Duodenal mucosa (tissue), 2 donors: ENCODE measurements around the gene AAK1.

Experiments
- H3K27ac ChIP-seq: one replicate; pipeline ENCODE4 v1.7.0; 2013; ENCODE audit warnings: low read depth, low read length
- H3K27me3 ChIP-seq, 2 donors: one replicate each; pipeline ENCODE4 v1.7.0; 2013; ENCODE audit warnings: low read length in 2 of 2, control low read depth in 1 of 2; ENCODE audit not compliant: insufficient read depth in 2 of 2, control insufficient read depth in 1 of 2
- H3K36me3 ChIP-seq, 2 donors: one replicate each; pipeline ENCODE4 v1.7.0; 2013; ENCODE audit warnings: low read length in 2 of 2, control low read depth in 1 of 2; ENCODE audit not compliant: insufficient read depth in 2 of 2, control insufficient read depth in 1 of 2
- H3K4me1 ChIP-seq, 2 donors: one replicate each; pipeline ENCODE4 v1.7.0; 2013; ENCODE audit warnings: low read length in 2 of 2, control low read depth in 1 of 2; ENCODE audit not compliant: insufficient read depth in 2 of 2, control insufficient read depth in 1 of 2
- H3K4me3 ChIP-seq, 2 donors: one replicate each; pipeline ENCODE4 v1.7.0; 2013; ENCODE audit warnings: low read length in 2 of 2, low read depth in 1 of 2
- H3K9ac ChIP-seq, 2 donors: one replicate each; pipeline ENCODE4 v1.7.0; 2013; ENCODE audit warnings: low read length in 2 of 2, low read depth in 1 of 2
- H3K9me3 ChIP-seq, 2 donors: one replicate each; pipeline ENCODE4 v1.7.0; 2013; ENCODE audit warnings: low read length in 2 of 2, control low read depth in 1 of 2; ENCODE audit not compliant: control insufficient read depth in 1 of 2

The AAK1 gene

DNA sequence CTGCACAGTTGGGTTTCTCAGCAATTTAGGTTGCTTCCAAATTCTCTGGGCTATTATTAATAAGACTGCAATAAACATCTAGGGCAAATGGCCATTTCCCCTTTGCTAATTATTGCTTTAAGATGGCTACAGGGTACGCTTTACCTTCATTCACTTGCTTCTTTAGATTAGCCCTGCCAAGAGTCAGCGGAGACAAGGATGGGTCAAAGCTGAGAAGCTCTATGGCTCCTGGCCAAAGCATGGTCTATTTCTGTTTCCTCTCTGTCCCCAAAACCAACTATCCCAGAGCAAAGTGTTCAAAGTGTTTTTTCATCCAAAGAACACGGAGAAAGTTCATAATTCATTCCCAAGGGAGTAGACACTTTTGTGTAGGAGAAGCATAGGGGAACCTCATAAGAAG, 131.1 kb downstream of the AAK1 start:
- peaks cover 9 to 10% of the 10 kb centered on the region in 2 donors for H3K4me1 ChIP-seq
- no peak overlapping the region for H3K4me3 ChIP-seq
- H3K27ac ChIP-seq = no peak overlapping the region
- peaks cover 19 to 42% of the 10 kb centered on the region in 2 donors for H3K36me3 ChIP-seq
- H3K9me3 ChIP-seq = no peaks in the 10 kb centered on the region
- no peak overlapping the region for H3K9ac ChIP-seq
- H3K27me3 ChIP-seq = no peaks in the 10 kb centered on the region

DNA sequence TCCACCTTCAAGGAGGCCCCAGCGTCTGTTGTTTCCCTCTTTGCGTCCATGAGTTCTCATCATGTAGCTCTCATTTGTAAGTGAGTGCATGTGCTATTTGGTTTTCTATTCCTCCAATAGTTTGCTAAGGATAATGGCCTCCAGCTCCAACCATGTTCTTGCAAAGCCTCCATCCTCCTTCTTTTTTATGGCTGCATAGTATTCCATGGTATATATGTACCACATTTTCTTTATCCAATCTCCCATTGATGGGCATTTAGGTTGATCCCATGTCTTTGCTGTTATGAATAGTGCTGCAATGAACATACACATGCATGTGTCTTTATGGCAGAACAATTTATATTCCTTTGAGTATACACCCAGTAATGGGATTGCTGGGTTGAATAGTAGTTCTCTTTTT, 133.3 kb downstream of the AAK1 start:
- Histone ChIP-seq H3K4me1 (peaks cover 9 to 10% of the 10 kb centered on the region in 2 donors), H3K27me3 (no peaks in the 10 kb centered on the region), H3K36me3 (peaks cover 21 to 54% of the 10 kb centered on the region in 2 donors), H3K9me3 (no peaks in the 10 kb centered on the region), H3K27ac (no peak overlapping the region), H3K9ac (no peak overlapping the region), H3K4me3 (no peak overlapping the region)

DNA sequence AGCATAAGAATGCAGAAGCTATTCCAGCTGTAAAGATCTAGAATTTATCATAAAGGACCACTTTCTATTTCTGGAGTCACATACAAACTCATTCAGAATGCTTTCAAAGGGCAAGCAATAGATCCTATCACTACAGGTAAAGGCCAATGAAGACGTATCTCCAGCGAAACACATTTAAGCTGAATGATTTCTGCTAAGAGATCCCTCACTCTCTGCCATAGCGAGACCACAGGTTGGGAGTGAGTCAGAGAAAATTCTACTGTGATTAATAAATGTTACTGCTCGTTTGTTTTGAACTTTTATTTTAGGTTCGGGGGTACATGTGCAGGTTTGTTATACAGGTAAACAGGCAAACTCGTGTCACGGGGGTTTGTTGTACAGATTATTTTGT, 133.8 kb downstream of the AAK1 start:
- Histone ChIP-seq H3K9me3 (no peaks in the 10 kb centered on the region), H3K9ac (no peak overlapping the region), H3K27me3 (no peaks in the 10 kb centered on the region), H3K36me3 (peaks cover 21 to 54% of the 10 kb centered on the region in 2 donors), H3K4me3 (no peak overlapping the region), H3K27ac (no peak overlapping the region), H3K4me1 (peaks cover 9 to 10% of the 10 kb centered on the region in 2 donors)

- Histone ChIP-seq H3K36me3 (peaks cover 21 to 49% of the 10 kb centered on the region in 2 donors), H3K27ac (no peak overlapping the region), H3K4me3 (no peak overlapping the region), H3K27me3 (no peaks in the 10 kb centered on the region), H3K9me3 (no peaks in the 10 kb centered on the region), H3K4me1 (peaks cover 9 to 10% of the 10 kb centered on the region in 2 donors), H3K9ac (no peak overlapping the region)
Measured at GRCh38 chr2:69509011-69509749, 134.4 kb downstream of the AAK1 start.

DNA sequence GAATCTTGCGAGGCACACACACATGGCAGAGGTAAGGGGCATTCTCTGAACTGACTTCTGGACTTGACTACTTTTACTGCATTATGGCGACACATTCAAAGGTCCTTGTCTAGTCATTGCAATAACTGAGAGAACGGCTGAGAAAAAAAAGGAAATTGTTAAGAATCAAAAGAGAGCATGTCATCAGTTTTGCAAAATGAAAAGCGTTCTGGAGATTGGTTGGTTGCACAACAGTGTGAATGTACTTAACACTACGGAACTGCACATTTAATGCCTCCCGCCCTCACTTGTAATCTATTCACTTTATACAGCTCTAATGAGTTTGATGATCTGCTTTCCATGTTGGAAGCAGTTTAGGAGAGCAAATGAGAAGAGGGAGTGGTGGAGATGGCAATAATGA, 137.8 kb downstream of the AAK1 start:
- peaks cover 9 to 10% of the 10 kb centered on the region in 2 donors for H3K4me1 ChIP-seq
- no peak overlapping the region for H3K27ac ChIP-seq
- peaks cover 5 to 34% of the 10 kb centered on the region in 2 donors for H3K36me3 ChIP-seq
- H3K9ac ChIP-seq = no peak overlapping the region
- no peaks in the 10 kb centered on the region for H3K27me3 ChIP-seq
- H3K9me3 ChIP-seq = no peaks in the 10 kb centered on the region
- no peak overlapping the region for H3K4me3 ChIP-seq

GRCh38 chr2:69501301-69501700, 142.2 kb downstream of the AAK1 start:
- Histone ChIP-seq H3K27ac (no peak overlapping the region), H3K9me3 (no peaks in the 10 kb centered on the region), H3K4me1 (no peaks in the 10 kb centered on the region), H3K27me3 (no peaks in the 10 kb centered on the region), H3K4me3 (no peak overlapping the region), H3K9ac (no peak overlapping the region), H3K36me3 (peaks cover 0 to 21% of the 10 kb centered on the region in 2 donors)

DNA sequence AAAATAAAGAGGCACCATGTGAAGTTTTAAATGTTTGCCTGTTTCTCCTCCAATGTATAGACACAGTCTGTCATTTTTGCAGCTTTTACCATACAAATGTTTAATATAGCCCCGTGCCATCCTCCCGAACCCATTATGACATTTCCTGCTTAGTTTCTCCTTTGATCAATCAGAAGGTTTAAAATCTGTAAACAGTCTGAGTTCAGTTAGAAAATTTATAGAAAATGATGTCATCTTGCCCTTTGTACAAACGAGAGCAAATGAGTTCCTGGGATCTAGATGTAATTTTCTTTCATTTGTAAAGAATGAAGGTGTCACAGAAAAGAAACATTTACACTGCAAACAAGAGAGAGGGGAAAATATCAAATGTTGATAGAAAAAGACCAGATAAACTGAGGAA, 143.6 kb downstream of the AAK1 start:
- Histone ChIP-seq H3K4me3 (no peak overlapping the region), H3K27me3 (no peaks in the 10 kb centered on the region), H3K9me3 (no peaks in the 10 kb centered on the region), H3K4me1 (peaks cover 0 to 3% of the 10 kb centered on the region in 2 donors), H3K9ac (no peak overlapping the region), H3K36me3 (peaks cover 0 to 10% of the 10 kb centered on the region in 2 donors), H3K27ac (no peak overlapping the region)

DNA sequence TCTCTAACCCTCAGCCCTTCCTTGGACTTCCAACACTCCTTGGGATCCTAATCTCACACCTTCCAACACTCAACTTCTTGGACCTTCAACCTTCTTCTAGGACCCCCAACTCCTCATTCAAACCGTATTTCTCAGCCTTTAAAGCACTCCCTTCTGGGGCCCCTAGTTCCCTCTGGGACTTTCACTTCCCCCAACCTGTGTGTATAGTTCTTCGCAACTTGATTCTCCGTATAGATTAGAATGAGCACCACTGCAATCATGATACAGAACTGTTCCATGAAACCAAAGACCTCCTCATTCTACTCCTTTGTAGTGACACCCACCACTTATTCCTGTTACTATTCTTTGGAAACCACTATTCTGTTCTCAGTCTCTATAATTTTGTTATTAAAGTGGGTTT, 144.3 kb downstream of the AAK1 start:
- Histone ChIP-seq H3K4me3 (no peak overlapping the region), H3K36me3 (peaks cover 0 to 10% of the 10 kb centered on the region in 2 donors), H3K27ac (no peak overlapping the region), H3K27me3 (no peaks in the 10 kb centered on the region), H3K9me3 (no peaks in the 10 kb centered on the region), H3K4me1 (peaks cover 0 to 3% of the 10 kb centered on the region in 2 donors), H3K9ac (no peak overlapping the region)

DNA sequence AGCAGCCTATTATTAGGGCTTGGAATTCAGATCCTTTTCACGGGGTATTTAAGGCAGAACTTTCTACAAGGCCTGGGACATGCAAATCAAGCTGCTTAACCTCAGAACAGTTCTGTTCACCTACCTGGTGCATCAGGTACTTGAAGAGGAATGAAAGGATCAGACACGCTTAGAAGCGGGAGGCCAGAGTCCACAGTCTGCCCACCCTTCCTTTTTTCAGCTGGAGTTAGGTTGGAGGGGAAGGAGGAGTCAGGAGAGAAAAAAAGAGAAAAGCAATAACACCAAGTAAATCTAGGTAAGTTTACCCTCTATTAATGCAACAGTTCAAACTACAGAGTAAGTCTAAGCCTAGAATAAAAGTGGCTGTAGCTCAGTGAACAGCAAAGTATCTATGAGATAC, 147.7 kb downstream of the AAK1 start:
- peaks cover 3 to 26% of the 10 kb centered on the region in 2 donors for H3K4me1 ChIP-seq
- H3K9ac ChIP-seq = no peak overlapping the region
- peaks cover 0 to 9% of the 10 kb centered on the region in 2 donors for H3K36me3 ChIP-seq
- no peaks in the 10 kb centered on the region for H3K9me3 ChIP-seq
- no peak overlapping the region for H3K27ac ChIP-seq
- H3K4me3 ChIP-seq = no peak overlapping the region
- H3K27me3 ChIP-seq = no peaks in the 10 kb centered on the region

DNA sequence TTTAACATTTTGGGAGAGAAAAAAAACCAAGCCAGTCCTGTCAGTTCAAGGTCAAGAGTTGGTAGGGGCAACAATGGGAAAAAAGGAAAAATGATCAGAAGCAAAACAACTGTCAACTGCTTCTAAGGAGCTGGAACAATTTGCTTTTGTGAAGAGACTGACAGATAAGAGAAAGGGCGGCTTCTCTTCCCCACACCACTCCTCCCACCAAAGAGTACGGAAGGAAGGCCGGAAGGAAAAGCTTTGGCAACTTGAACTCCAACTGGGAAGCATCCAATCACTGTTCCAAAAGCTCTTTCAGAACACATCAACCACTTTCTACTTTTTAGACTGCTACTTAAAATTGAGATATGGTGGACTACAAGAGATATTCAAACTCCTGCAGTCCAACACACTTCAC, 148.5 kb downstream of the AAK1 start:
- H3K27ac ChIP-seq = no peak overlapping the region
- H3K9ac ChIP-seq = no peak overlapping the region
- no peak overlapping the region for H3K4me3 ChIP-seq
- H3K9me3 ChIP-seq = no peaks in the 10 kb centered on the region
- H3K36me3 ChIP-seq = peaks cover 0 to 7% of the 10 kb centered on the region in 2 donors
- H3K27me3 ChIP-seq = no peaks in the 10 kb centered on the region
- peaks cover 3 to 26% of the 10 kb centered on the region in 2 donors for H3K4me1 ChIP-seq
